GM18868 (cell line): Measurements from ENCODE around the gene DDN.

Experiments used
- ATAC-seq: cut with Tn5 transposase; IDR thresholded peaks from one replicate; pipeline ENCODE4 v1.9.1; 2021; ENCODE audit warnings: mild to moderate bottlenecking, moderate library complexity; ENCODE audit not compliant: unreplicated experiment

The DDN gene

GRCh38 chr12:49014547-49014946 lies 15.4 kb upstream of the DDN start:
- ATAC-seq = no peak

GRCh38 chr12:49013428-49013827 lies 14.3 kb upstream of the DDN start:
- no peak for ATAC-seq

- ATAC-seq = no peak
These were observed 13.6 kb upstream of the DDN start for GRCh38 chr12:49012739-49013138.

GRCh38 chr12:49010092-49010668 lies 11.0 kb upstream of the DDN start:
- ATAC-seq = no peak

- no peak for ATAC-seq
These were observed 9.8 kb upstream of the DDN start for GRCh38 chr12:49008943-49009342.

- no peak for ATAC-seq
These were observed 1.2 kb upstream of the DDN start for GRCh38 chr12:49000346-49000745.

- ATAC-seq = peak; percentile 9
These were observed 450 bp downstream of the DDN start for GRCh38 chr12:48998497-48999353.

GRCh38 chr12:48997719-48998496 lies 1.3 kb downstream of the DDN start:
- ATAC-seq = peak; percentile 32

GRCh38 chr12:48996794-48997718 lies 2.1 kb downstream of the DDN start:
- no peak for ATAC-seq

- ATAC-seq = no peak
These were observed 3.9 kb downstream of the DDN start for GRCh38 chr12:48995086-48995879.

- no peak for ATAC-seq
These were observed 4.7 kb downstream of the DDN start for GRCh38 chr12:48994224-48995085.

- no peak for ATAC-seq
These were observed 5.4 kb downstream of the DDN start for GRCh38 chr12:48993787-48994186.

GRCh38 chr12:48991247-48992050 lies 7.7 kb downstream of the DDN start:
- no peak for ATAC-seq

GRCh38 chr12:48990552-48990951 lies 8.6 kb downstream of the DDN start:
- ATAC-seq = no peak

- ATAC-seq = no peak
These were observed 11.0 kb downstream of the DDN start for GRCh38 chr12:48988030-48988649.

GRCh38 chr12:48986720-48987291 lies 12.4 kb downstream of the DDN start:
- no peak for ATAC-seq

GRCh38 chr12:48985901-48986300 lies 13.3 kb downstream of the DDN start:
- no peak for ATAC-seq
